Fibroblast of lung (primary cell): ENCODE data around the gene KIF26B. TPM values are rescaled to one million over a fixed set of nuclear protein-coding genes. Genes with fewer than 3 reads are reported as not detected.

ENCODE experiments used
- DNase-seq, 2 donors: peaks; one replicate each; pipeline versions ENCODE4 v3.0.0 to v3.0.0-alpha.2; 2010; ENCODE audit warnings: low read depth in 2 of 2
- H2AFZ ChIP-seq: 2 replicates; pipeline ENCODE4 v1.5.1; 2012; ENCODE audit warnings: low read length, control low read depth, inconsistent platforms
- H3K27ac ChIP-seq: 2 replicates; pipeline ENCODE4 v1.5.1; 2011; ENCODE audit warnings: low read length, control low read depth; ENCODE audit not compliant: insufficient read depth
- H3K27me3 ChIP-seq: 2 replicates; pipeline ENCODE4 v1.5.1; 2011; ENCODE audit warnings: mild to moderate bottlenecking, low read length; ENCODE audit not compliant: control insufficient read depth, insufficient read depth
- H3K36me3 ChIP-seq: 2 replicates; pipeline ENCODE4 v1.5.1; 2011; ENCODE audit warnings: low read length; ENCODE audit not compliant: control insufficient read depth, insufficient read depth
- H3K4me1 ChIP-seq: 2 replicates; pipeline ENCODE4 v1.5.1; 2011; ENCODE audit warnings: low read length; ENCODE audit not compliant: control insufficient read depth, insufficient read depth; ENCODE audit errors: extremely low read depth
- H3K4me2 ChIP-seq: 2 replicates; pipeline ENCODE4 v1.5.1; 2011; ENCODE audit warnings: low read length, control low read depth; ENCODE audit not compliant: insufficient read depth; ENCODE audit errors: extremely low read depth
- H3K4me3 ChIP-seq, 4 experiments: fragments of 200-600 bp in 1 of 4; sonication (generic) in 1 of 4; replicated peaks in 1 of 4; 2 replicates each; pipeline ENCODE4 v1.5.1; 2011 to 2016; ENCODE audit warnings: low read length in 4 of 4, low read depth in 3 of 4, mild to moderate bottlenecking in 3 of 4, control low read depth in 2 of 4, inconsistent platforms in 1 of 4, mixed read lengths in 1 of 4; ENCODE audit not compliant: insufficient read depth in 1 of 4; ENCODE audit errors: control extremely low read depth in 1 of 4
- H3K79me2 ChIP-seq: 2 replicates; pipeline ENCODE4 v1.5.1; 2012; ENCODE audit warnings: mild to moderate bottlenecking, low read length, inconsistent platforms; ENCODE audit not compliant: control insufficient read depth, insufficient read depth
- H3K9ac ChIP-seq: 2 replicates; pipeline ENCODE4 v1.5.1; 2011; ENCODE audit warnings: mild to moderate bottlenecking, low read length, control low read depth; ENCODE audit not compliant: insufficient read depth
- H3K9me3 ChIP-seq: 2 replicates; pipeline ENCODE4 v1.5.1; 2012; ENCODE audit warnings: low read depth, low read length; ENCODE audit not compliant: control insufficient read depth, insufficient read depth
- H4K20me1 ChIP-seq: 2 replicates; pipeline ENCODE4 v1.5.1; 2011; ENCODE audit warnings: low read length; ENCODE audit not compliant: control insufficient read depth, insufficient read depth; ENCODE audit errors: extremely low read depth
- EZH2 ChIP-seq: IDR thresholded peaks from 2 replicates; pipeline ENCODE4 v1.5.1; 2012; ENCODE audit warnings: low read length, control low read depth, mild to moderate bottlenecking; ENCODE audit errors: missing control alignments
- polyA plus RNA-seq, 2 donors: library from polyadenylated mRNA; depleted of rRNA in 1 of 2; stranded (reverse) in 1 of 2; unstranded in 1 of 2; fragments of >200 nt; gene quantifications; 2 replicates each; pipeline ENCODE4 v1.2.1, GENCODE V29; 2011 to 2012; ENCODE audit warnings: missing spikeins in 1 of 2
- total RNA-seq: library from RNA; depleted of rRNA; stranded (reverse); fragments of >200 nt; gene quantifications from 2 replicates; pipeline ENCODE4 v1.2.1, GENCODE V29; 2014
- TF ChIP-seq, protein P1 (sequence below), 2 donors: IDR thresholded peaks in 1 of 2; conservative IDR thresholded peaks in 1 of 2; 1 replicate in 1 of 2; 2 replicates in 1 of 2; pipeline ENCODE4 v1.5.1; 2011 to 2012; ENCODE audit warnings: low read length in 2 of 2, control low read depth in 1 of 2, inconsistent platforms in 1 of 2, low read depth in 1 of 2, mild to moderate bottlenecking in 1 of 2

Gene KIF26B
- total and polyA plus RNA-seq, 2 donors (not counting 1 experiment from before 2014, with no cell fraction given) = 5.3 to 6.1 TPM

DNA sequence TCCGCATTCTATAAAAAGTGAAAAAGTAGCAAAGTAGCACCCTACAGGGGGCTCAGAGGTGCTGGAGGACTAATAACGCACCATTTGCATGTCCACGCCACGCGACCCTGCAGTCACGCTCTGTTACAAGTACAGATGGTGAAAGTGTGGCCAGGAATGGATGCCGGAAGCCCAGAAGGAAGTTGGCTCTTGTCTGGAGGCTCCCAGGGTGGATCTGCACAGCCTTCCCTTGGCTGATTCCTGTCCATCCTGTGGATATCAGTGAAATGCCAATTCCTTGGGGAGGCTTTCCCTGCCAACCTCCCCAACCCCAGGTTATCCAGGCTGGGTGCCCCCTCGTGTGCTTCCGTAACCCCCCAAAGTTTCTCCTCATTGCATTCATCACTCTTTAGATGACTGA lies 396.8 kb downstream of the KIF26B start:
- Histone ChIP-seq H3K4me1 (no peaks in the 10 kb centered on the region), H2AFZ (no peak overlapping the region), H3K27ac (no peak overlapping the region), H3K27me3 (no peaks in the 10 kb centered on the region), H3K36me3 (no peaks in the 10 kb centered on the region), H3K9ac (no peak overlapping the region), H3K4me3 (no peak overlapping the region), H3K9me3 (no peaks in the 10 kb centered on the region), H4K20me1 (no peaks in the 10 kb centered on the region), H3K4me2 (no peak overlapping the region), H3K79me2 (no peaks in the 10 kb centered on the region)
- DNase-seq = no peak
- no peak for TF ChIP-seq EZH2
- TF ChIP-seq, protein P1, sequence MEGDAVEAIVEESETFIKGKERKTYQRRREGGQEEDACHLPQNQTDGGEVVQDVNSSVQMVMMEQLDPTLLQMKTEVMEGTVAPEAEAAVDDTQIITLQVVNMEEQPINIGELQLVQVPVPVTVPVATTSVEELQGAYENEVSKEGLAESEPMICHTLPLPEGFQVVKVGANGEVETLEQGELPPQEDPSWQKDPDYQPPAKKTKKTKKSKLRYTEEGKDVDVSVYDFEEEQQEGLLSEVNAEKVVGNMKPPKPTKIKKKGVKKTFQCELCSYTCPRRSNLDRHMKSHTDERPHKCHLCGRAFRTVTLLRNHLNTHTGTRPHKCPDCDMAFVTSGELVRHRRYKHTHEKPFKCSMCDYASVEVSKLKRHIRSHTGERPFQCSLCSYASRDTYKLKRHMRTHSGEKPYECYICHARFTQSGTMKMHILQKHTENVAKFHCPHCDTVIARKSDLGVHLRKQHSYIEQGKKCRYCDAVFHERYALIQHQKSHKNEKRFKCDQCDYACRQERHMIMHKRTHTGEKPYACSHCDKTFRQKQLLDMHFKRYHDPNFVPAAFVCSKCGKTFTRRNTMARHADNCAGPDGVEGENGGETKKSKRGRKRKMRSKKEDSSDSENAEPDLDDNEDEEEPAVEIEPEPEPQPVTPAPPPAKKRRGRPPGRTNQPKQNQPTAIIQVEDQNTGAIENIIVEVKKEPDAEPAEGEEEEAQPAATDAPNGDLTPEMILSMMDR (conservative IDR thresholded peaks at IDR 0.05 in 1 of 2, IDR thresholded peaks at IDR 0.05 in 1 of 2; ENCODE audit: low read depth in 1 of 2, low read length in 2 of 2) = no peak

DNA sequence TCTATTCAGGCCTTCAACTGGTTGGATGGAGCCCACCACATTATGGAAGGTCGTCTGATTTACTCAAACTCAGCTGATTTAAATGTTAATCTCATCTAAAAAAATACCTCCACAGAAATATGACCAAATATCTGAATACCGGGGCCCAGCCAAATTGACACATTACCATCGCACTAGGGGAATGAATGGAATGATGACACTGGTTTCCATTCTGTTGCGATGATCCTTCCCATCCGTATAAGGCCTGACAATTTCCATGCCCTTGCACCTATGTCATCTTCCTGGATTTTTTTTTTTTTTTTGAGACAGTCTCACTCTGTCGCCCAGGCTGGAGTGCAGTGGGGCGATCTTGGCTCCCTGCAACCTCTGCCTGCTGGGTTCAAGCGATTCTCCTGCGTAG lies 397.5 kb downstream of the KIF26B start:
- H2AFZ ChIP-seq = no peak overlapping the region
- no peak overlapping the region for H3K9ac ChIP-seq
- no peaks in the 10 kb centered on the region for H3K4me1 ChIP-seq
- no peak for TF ChIP-seq EZH2
- TF ChIP-seq, protein P1 (conservative IDR thresholded peaks at IDR 0.05 in 1 of 2, IDR thresholded peaks at IDR 0.05 in 1 of 2; ENCODE audit: low read depth in 1 of 2, low read length in 2 of 2) = no peak
- no peaks in the 10 kb centered on the region for H3K79me2 ChIP-seq
- peak in 1 of 2 donors; percentile 23 for DNase-seq
- no peaks in the 10 kb centered on the region for H4K20me1 ChIP-seq
- no peak overlapping the region for H3K4me3 ChIP-seq
- no peak overlapping the region for H3K27ac ChIP-seq
- no peaks in the 10 kb centered on the region for H3K9me3 ChIP-seq
- H3K36me3 ChIP-seq = no peaks in the 10 kb centered on the region
- H3K4me2 ChIP-seq = no peak overlapping the region
- no peaks in the 10 kb centered on the region for H3K27me3 ChIP-seq

DNA sequence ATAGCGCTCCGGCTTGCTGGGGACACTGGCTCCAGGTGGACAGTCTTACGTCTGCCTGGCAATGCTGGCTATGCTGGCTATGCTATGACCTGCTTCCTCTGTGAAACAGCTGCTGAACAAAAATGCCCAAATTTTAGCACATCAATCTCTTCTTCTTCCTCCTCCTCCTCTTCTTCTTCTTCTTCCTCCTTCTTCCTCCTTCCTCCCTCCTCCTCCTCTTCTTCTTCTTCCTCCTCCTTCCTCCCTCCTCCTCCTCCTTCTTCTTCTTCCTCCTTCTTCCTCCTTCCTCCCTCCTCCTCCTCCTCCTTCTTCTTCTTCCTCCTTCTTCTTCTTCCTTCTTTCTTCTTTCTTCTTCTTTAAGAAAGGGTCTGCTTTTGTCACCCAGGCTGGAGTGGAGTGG lies 401.3 kb downstream of the KIF26B start:
- H3K79me2 ChIP-seq = no peaks in the 10 kb centered on the region
- H3K9me3 ChIP-seq = no peaks in the 10 kb centered on the region
- no peaks in the 10 kb centered on the region for H3K36me3 ChIP-seq
- no peak overlapping the region for H3K27ac ChIP-seq
- no peak for TF ChIP-seq EZH2
- TF ChIP-seq, protein P1 (conservative IDR thresholded peaks at IDR 0.05 in 1 of 2, IDR thresholded peaks at IDR 0.05 in 1 of 2; ENCODE audit: low read depth in 1 of 2, low read length in 2 of 2) = no peak
- no peak overlapping the region for H3K4me3 ChIP-seq
- no peak for DNase-seq
- H2AFZ ChIP-seq = no peak overlapping the region
- H3K4me2 ChIP-seq = no peak overlapping the region
- no peaks in the 10 kb centered on the region for H3K4me1 ChIP-seq
- no peaks in the 10 kb centered on the region for H4K20me1 ChIP-seq
- H3K27me3 ChIP-seq = no peaks in the 10 kb centered on the region
- H3K9ac ChIP-seq = no peak overlapping the region
